Medulla oblongata (tissue), 1 donor: Measurements from ENCODE around the gene ZNF654.
"Not testable (repeated sequence)": the region's sequence is repeated elsewhere in the genome, so short reads cannot be mapped to it uniquely, and the experiment has no call there.

Experiments used
- DNase-seq: peaks from one replicate; pipeline ENCODE4 v3.0.0-alpha.2; 2015; ENCODE audit errors: extremely low spot score

The ZNF654 gene

DNA sequence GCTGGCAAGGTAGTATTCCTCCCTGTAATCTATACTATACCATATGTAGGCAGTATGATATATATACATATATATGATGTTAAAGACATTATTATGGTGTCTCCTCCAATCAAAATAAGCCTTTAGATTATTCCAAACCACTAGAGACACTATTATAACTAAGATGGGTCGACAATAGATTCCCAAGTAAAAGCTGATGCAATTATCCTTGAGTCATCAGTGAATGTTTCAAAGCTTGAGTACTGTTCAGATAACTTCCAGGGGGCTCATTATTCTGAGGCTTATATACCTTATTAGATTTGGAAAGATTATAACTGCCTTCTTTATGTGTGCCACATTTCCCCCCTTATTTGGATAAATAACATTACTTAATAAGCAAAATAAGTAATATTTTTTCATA lies 78.8 kb downstream of the ZNF654 start:
- no peak for DNase-seq

DNA sequence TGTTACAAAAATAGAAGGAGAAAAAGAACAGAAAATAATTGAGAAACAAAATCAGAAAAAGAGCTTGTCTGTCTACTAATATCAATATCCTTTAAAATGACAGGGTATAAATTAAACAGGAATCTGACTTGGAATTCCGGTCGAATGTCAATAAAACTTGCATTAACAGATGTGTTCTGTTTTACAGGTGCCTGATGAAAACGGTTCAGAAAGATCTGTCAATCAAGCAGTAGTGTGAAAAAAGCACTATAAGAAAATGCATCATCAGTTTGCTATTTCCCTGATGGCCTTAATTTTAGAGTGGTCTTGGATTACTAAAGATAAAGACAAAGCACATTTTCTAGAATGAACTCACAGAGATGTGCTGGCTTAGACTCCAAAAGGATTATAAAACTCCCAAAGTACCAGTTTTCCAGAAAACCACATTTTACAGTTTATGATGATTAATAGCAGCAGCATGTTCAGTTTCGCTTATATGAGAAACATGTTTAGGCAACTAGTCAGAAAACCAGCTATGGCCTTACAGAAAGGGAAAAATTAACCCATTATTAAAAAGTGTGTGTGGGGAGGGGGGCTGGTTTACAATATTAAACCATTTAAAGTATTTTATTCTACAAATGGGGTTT lies 82.5 kb downstream of the ZNF654 start:
- DNase-seq = no peak

DNA sequence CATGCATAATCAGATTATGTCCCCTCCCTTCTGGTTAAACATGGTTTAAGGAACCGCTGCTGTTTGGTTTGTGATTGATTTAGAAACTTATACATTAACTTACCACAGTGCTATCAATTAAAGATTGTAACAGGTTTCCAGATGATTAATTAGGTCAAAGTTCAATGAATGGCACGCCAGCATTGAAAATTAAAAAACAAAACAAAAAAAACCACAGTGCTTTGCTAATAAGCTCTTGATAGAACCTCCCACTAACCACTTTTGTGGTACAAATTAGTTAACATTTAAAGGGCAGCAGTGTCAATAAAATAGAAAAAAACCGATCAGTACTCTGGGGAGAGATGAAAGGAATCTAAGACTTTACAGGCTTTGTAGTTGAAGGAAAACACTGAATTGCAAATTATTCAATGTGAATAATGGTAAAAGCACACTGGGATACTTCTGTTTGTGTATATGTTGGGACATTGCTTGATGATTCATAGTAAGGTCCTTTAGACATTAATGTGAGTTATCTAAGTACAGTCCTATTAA lies 83.1 kb downstream of the ZNF654 start:
- no peak for DNase-seq

DNA sequence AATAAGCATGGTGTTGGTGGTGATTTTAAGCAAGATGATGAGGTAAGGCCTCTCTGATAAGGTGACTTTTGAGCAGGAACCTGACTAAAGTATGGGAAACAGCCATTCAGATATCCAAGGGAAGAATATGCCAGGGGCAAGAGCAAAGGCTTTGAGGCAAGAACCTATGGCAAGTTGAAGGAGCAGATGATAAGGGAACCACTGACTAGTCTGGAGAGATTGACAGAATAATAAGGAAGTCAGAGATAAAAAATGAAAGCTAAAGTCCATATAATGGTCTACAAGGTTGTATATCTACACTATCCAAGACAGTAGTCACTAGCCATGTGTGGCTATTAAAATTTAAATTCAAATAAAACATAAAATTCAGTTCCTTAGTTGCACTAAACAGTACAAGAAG lies 88.2 kb downstream of the ZNF654 start:
- no peak for DNase-seq

DNA sequence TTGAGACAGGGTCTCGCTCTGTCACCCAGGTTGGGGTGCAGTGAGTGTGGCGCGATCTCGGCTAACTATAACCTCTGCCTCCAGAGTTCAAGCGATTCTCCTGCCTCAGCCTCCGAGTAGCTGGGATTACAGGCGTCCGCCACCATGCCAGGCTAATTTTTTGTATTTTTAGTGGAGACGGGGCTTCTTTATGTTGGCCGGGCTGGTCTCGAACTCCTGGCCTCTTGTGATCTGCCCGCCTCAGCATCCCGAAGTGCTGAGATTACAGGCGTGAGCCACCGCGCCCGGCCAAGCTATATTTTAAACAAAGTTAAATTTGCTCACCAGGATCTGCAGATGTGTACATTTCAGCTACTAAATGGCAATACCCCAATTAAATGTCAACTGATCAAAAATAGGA lies 89.6 kb downstream of the ZNF654 start:
- no peak for DNase-seq

DNA sequence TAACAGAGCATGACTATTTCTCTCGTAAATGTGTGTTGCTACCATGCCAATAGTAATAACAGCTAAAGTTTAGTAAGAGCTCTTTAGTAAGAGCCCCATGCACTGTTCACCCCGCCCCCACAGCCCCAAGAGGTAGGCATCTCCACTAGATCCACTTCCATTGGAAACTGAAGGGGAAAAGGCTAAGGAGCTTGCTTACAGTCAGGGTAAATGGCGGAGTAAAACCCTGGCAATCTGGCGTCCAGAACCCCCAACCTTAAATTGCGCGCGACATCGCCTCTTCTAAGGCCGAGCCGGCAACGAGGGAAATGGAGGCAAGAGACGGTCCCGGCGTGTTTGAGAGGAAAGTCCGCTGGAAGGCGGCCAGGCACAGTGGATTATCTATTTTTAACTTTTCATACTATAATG lies 90.0 kb downstream of the ZNF654 start:
- DNase-seq = no peak

DNA sequence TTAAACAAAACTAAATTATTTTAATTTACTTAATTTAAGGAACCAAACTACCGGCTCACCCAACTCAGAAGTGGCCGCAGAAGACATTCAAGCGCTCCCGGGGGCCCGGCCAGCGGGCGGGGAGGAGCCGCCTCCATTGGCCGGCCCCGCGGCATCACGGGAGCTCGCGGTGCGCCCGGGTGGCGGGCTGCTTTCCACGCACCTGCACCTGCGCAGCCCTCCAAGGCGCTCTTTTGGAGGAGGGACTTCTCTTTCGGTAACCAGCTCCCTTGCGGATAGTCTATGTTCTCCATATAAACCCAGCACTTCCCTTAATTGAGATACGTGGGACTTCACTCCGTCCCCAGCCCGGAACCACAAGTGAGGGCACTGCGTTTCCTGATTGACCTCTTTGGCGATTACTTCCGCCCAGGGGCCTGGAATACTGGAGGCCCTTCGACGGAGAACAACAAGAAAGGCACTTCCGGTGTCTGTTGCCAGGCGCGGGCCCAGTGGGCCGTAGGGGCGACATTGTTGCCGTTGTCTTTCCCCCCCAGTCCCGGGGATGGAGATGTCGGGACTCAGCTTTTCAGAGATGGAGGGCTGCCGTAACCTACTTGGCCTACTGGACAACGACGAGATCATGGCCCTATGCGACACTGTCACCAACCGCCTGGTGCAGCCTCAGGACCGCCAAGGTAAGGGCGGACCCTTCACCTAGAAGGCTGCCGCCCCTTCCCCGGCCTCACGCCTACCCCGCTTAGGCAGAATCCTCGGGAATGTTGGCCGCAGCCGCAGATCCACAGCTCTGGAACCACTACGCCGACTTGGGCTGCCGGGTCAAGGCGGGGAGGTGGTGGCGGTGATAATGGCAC lies 90.7 kb downstream of the ZNF654 start, which contains the start of gene C3orf38:
TSS of gene C3orf38 (plus strand) at position 451 of the 854 bp plus-strand sequence. CDS start at position 545, 94 bp downstream.
- DNase-seq = peak; percentile 97

DNA sequence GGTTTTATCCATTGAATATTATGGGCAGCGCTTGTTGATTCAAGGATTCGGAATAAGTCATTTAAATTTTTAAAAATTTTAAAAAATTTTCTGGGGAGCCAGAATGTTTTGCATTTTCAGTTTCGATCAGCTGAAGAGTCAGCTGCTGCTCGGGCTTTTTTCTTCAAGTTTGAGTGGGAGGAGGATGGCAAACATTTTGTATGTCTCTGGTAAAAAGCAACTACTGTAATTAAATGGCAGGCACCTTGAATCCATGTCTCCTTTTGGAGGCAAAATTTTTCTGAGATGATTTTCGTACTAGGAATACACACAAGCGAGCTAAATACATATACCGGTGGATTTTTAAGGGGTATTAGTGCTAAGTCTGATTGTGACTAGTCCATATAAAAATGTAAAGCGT lies 91.3 kb downstream of the ZNF654 start:
- DNase-seq = peak; percentile 64

DNA sequence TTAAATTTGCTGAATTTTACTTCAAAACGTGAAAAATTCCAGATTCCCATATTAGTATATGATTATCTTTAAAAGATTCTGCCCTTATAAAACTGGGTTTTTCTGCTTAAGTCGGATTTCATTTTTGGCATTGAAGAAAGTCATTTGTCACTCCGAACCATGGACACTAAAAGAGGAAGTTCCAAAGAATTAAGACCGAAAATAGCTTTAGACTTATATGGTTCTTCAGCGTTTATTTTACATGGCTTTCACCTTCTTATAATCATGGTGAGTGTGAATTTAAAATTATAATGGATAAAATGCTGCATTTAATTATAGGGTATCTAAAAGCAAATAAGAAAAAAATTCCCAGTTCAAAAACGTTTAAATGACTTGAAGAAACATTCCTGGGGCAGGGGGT lies 91.8 kb downstream of the ZNF654 start:
- DNase-seq = peak; percentile 51

DNA sequence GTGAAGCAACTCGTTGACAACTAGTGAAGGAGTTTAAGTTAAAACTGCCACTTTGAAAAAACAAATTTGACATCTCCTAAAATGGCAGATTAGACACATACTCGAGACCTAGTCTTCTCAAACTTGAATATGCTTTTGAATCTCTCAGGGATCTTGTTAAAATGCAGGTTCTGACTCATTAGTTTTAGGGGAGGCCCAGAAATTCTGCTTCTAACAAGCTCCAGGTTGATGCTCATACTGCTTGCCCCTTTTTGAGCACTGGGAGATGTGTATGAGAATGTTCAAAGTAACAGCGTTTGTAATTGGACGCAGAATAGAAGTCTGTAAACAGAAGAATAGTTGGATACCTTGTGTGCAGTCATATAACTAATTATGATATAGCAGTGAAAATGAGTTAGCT lies 92.3 kb downstream of the ZNF654 start:
- peak; percentile 13 for DNase-seq

DNA sequence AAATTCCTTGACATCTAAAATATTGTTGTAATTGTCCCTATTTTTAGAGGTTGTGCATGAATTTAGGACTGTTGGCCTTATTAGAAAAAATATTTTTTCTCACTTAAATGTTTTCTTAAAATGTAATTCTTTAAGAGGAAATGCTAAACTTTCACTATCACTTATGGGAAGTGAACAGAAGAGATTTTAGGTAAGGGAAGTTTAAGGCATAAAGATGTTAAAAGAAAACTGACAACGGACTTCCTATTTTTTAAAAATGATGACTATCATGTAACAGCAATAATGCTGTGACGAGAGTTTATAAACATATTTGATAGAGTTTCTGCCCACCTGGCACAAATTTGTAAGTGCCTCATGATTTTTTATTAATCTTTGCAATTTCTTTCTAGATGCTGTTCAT lies 93.8 kb downstream of the ZNF654 start:
- DNase-seq = no peak

DNA sequence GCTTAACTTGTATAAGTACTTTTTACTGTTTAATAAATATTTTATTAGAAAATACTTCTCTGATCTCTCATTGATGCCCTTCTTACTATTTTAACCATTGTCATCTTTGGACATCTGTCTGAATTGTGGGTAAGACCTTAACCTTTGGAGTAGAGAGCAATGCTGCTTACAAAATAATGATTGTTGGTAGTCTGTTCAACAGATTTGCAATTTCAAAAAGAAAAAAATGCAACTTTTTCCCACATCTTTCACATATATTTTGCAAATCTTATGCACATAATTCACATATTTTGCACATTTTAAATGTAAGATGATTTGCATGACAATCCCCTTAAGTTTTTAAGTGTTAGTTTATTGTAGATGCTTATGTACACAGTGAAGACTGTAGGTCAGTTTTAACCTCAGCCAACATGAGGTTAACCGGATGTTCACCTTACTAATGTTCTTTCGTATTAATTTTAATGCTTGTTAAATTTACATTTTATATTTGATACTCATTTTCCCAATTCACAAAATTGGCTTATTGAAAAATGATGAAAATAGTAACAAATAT lies 107.4 kb downstream of the ZNF654 start:
- no peak for DNase-seq

DNA sequence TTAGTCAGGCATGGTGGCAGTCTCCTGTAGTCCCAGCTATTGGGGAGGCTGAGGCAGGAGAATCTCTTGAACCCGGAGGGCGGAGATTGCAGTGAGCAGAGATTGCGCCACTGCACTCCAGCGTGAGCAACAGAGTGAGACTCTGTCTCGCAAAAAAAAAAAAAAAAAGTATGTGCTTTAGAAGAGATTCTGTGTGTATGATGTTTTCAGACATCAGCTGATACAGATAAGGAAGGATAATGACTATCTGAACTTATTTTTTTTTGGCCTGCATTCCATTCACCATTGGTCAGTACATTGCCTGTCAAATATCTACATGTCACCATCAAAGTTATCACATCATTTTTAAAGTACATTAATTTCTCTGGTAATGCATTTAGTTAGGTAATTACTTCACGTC lies 108.1 kb downstream of the ZNF654 start:
- no peak for DNase-seq

DNA sequence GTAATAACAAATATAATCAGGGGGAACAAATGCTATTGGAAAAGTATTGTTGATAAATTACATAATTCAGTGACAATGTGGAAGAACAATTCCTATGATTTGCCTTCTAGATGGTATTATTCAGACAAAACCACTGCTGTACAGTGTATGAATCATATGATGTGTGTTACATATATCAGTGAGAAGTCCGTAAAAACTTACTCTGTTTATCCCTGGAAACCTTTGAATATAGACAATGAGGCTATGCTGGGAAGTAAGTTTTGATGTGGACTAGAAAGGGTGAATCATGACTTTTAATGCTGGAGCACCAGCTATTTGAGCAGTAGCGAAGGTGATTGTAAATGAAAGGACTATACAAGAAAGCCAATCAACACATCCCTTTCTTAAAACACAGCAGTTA lies 108.6 kb downstream of the ZNF654 start:
- DNase-seq = no peak

DNA sequence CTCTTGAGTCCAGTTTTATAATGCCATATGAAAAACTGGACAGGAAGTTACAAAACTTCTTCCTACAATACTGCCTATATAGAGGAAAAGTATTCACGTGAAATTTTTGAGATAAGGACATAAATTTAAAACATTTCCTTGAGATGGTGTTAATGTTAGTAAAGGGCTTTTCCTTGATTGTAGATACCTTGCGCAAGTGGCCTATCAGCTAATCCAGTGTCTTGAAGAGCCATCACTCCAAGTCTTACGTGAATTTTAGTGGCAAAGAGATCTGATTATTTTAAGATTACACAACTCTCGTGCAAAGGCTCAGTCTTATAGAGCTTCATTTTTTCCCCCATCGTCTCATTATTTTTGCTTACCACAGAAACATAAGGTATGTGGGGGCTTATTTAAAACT lies 109.1 kb downstream of the ZNF654 start:
- DNase-seq = no peak

DNA sequence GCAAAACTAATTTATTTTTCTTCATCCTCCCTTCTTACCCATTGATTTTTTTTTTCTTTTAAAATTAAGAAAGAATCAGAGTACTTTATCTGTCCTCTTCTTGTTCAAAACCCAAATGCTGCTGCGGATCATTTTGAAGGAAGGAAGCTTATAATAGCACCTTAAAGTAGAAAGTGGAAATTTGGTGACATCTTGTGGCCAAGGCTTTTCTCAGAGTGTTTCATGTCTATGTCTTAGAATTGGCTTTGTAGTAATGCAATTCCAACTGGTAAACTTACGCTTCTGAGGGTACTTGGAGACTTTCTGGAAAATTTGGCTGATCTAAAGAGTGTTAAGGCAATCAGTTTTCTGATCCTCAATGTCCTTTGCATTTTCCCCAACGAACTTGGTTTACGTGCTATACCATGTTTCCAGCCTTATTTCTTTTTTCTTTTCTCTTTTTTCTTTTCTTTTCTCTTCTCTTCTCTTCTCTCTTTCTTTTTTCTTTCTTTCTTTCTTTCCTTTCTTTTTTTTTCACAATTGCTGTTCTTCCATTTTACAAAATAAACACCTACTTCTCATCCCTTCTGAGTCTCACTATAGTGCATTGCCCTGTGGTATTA lies 121.4 kb downstream of the ZNF654 start:
- peak; percentile 49 for DNase-seq

DNA sequence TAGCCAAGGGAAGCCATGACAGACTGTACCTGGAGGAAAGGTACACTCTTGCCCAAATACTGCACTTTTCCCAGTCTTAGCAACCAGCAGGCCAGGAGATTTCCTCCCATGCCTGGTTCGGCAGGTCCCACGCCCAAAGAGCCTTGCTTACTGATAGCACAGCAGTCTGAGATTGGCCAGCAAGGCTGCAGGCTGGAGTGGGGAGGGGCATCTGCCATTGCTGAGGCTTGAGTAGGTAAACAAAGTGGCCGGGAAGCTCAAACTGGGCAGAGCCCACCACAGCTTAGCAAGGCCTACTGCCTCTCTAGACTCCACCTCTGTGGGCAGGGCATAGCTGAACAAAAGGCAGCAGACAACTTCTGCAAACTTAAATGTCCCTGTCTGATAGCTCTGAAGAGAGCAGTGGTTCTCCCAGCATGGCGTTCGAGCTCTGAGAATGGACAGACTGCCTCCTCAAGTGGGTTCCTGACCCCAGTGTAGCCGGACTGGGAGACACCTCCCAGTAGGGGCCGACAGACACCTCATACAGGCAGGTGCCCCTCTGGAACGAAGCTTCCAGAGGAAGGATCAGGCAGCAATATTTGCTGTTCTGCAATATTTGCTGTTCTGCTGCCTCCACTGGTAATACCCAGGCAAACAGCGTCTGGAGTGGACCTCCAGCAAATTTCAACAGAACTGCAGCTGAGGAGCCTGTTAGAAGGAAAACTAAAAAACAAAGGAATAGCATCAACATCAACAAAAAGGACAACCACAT lies 123.3 kb downstream of the ZNF654 start:
- not testable (repeated sequence) for DNase-seq

DNA sequence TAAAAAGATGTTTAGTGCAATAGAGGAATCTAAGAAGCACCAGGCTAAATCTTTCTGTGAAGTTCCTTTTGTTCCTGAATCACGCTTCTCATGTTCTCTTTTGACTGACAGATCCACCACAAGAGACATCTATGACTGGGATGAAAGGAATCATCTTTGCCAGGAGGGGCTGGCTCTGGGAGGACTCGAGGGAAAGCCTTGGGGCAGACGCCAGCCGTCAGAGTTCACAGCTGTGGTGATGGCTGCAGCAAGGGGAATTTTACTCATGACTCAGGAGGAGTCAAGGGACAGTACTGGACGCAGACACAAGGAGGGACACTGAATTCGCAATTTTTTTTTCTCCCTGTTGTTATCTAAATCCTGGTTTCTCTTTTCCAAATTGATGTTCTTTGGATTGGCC lies 129.4 kb downstream of the ZNF654 start:
- DNase-seq = peak; percentile 57

DNA sequence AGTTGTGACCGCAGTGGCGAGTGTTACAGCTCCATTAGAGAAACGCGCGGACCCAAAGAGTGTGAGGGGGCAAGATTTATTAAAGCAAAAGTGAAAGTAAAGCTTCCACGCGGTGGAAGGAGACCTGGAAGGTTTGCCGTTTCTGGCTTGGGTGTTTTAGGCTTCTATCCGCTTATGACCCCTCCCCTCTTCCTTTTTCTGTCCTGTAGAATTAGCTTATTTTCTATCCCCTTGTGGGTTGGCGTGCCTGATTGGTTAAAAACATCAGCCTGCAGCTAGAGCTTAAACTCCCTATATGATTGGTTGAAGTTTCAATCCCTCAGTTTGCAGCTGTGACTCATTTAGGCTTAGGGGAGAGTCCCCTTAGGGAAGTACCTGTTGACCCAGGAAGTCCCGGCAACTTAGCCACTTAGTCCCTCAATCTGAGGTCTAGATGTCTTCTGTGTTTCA lies 130.3 kb downstream of the ZNF654 start:
- DNase-seq = no peak

DNA sequence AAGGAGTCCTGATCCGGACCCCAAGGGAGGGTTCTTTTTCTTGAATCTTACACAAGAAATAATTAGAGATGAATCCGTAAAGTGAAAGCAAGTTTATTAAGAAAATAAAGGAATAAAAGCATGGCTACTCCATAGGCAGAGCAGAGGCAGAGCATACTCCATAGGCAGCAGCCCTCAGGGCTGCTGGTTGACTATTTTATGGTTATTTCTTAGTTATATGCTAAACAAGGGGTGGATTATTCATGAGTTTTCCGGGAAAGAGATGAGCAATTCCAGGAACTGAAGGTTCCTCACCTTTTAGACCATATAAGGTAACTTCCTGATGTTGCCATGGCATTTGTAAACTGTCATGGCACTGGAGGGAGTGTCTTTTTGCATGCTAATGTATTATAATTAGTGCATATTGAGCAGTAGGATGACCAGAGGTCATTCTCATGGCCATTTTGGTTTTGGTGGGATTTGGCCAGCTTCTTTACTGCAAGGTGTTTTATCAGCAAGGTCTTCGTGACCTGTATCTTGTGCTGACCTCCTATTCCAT lies 132.9 kb downstream of the ZNF654 start:
- no peak for DNase-seq

DNA sequence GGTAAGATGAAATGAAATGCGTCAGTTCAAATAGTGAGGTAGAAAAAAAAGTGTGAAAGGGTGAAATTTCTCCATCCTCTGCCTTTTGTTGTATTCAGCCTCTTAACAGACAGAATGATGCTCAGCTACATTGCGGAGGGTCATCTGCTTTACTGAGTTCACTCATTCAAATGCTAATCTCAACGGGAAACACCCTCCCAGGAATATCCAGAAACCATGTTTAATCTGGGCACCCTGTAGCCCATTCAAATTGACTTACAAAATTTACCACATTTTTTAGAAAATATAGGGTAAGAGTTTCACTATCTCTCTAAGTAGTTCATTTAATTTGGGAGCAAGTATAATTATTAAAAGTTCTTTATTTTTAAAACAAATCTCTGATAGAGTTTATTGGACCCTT lies 133.6 kb downstream of the ZNF654 start:
- no peak for DNase-seq
